ENCODE data around the gene ADAMTSL3. TPM values are rescaled to one million over a fixed set of nuclear protein-coding genes. Genes with fewer than 3 reads are reported as not detected.

Gene ADAMTSL3
- polyA plus RNA-seq, 1 of the 3 experiments (the other 2 are of a cell fraction): 0.02 TPM

- TF ChIP-seq EP300 (IDR thresholded peaks at IDR 0.05; ENCODE audit: borderline replicate concordance in 1 of 2, low read depth in 1 of 2, low read length in 1 of 2) (no peak), JUND (IDR thresholded peaks at IDR 0.05) (no peak), RCOR1 (IDR thresholded peaks at IDR 0.05; ENCODE audit: low read length) (no peak), SMC3 (IDR thresholded peaks at IDR 0.05; ENCODE audit: low read depth, low read length) (no peak), FOXJ3 (CRISPR knock-in tag; IDR thresholded peaks at IDR 0.05) (no peak), RAD21 (IDR thresholded peaks at IDR 0.05; ENCODE audit: low read length) (no peak), CTCF (IDR thresholded peaks at IDR 0.05) (no peak), RXRA (IDR thresholded peaks at IDR 0.05; ENCODE audit: borderline replicate concordance, low read depth) (no peak), TAF1 (IDR thresholded peaks at IDR 0.05; ENCODE audit: borderline replicate concordance, low read depth, low read length) (no peak), NRF1 (IDR thresholded peaks at IDR 0.05; ENCODE audit: low read depth, low read length) (no peak), EZH2phosphoT487 (IDR thresholded peaks at IDR 0.05; ENCODE audit: borderline replicate concordance, low read depth) (no peak)
- TF ChIP-seq, protein P1, sequence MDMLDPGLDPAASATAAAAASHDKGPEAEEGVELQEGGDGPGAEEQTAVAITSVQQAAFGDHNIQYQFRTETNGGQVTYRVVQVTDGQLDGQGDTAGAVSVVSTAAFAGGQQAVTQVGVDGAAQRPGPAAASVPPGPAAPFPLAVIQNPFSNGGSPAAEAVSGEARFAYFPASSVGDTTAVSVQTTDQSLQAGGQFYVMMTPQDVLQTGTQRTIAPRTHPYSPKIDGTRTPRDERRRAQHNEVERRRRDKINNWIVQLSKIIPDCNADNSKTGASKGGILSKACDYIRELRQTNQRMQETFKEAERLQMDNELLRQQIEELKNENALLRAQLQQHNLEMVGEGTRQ (IDR thresholded peaks at IDR 0.05; ENCODE audit: borderline replicate concordance, low read depth, low read length): no peak
- no peaks in the 10 kb centered on the region for H4K20me1 ChIP-seq (ENCODE audit: insufficient read depth)
- H3K9me2 ChIP-seq: no peaks in the 10 kb centered on the region
- no peak overlapping the region for H3K4me3 ChIP-seq (ENCODE audit: low read depth in 2 of 2, low read length in 1 of 2)
- no peaks in the 10 kb centered on the region; the same call in 1 of the 2 replicates for H3K27me3 ChIP-seq (ENCODE audit: insufficient read depth)
- whole genome bisulfite sequencing (ENCODE audit: low lambda C conversion rate): 29% methylated on average over 1 of the region's 2 CpGs
- no peak overlapping the region for H2AFZ ChIP-seq (ENCODE audit: low read depth)
- H3K9me3 ChIP-seq: no peaks in the 10 kb centered on the region
- H3F3A ChIP-seq (replicated peaks; ENCODE audit: insufficient read depth): no peaks in the 10 kb centered on the region
- no peak overlapping the region for H3K9ac ChIP-seq
- no peak overlapping the region for H3K4me2 ChIP-seq
- no peaks in the 10 kb centered on the region for H3K36me3 ChIP-seq (replicated peaks in 1 of 2; ENCODE audit: control insufficient read depth in 1 of 2, insufficient read depth in 2 of 2, low read length in 1 of 2)
- DNase-seq: no peak
- CTCF ChIA-PET: interaction anchor here (1.1 kb wide), 1 partner anchor 53 kb away, joined by 3 read pairs; no protein-coding TSS in a partner anchor
- H3K27ac ChIP-seq (ENCODE audit: low read depth in 2 of 2, low read length in 1 of 2): no peak overlapping the region
- no peaks in the 10 kb centered on the region for H3K4me1 ChIP-seq (ENCODE audit: control insufficient read depth in 1 of 2, insufficient read depth in 2 of 2, low read depth in 1 of 2, low read length in 1 of 2)
- POLR2A ChIA-PET: no interaction called here
- H3K79me2 ChIP-seq (ENCODE audit: insufficient read depth): no peaks in the 10 kb centered on the region
Observed at GRCh38 chr15:83612898-83613635, 40.9 kb upstream of the ADAMTSL3 start.

DNA sequence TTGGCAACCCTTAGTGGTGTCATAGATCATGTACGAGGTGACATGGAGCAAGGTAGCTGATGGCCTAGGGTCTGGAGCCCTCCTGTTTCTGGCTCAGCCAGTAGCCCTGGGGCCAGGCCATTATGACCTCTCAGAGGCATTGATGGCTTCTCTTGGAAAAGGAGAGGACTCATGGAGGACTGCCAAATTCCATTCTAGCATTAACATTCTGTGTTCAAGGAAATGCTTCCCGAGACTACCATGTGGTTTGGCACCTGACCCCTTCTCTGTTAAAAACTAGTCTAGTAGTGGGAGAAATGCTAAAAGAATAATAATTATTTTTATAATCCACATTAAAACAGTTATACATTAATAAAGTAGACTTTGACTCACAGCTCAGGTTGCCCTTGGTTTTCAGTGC lies 40.2 kb upstream of the ADAMTSL3 start:
- H3K4me1 ChIP-seq (ENCODE audit: control insufficient read depth in 1 of 2, insufficient read depth in 2 of 2, low read depth in 1 of 2, low read length in 1 of 2): no peaks in the 10 kb centered on the region
- H3K27ac ChIP-seq (ENCODE audit: low read depth in 2 of 2, low read length in 1 of 2): no peak overlapping the region
- ChIA-PET CTCF (no interaction called here), POLR2A (no interaction called here)
- H3K9ac ChIP-seq: no peak overlapping the region
- no peaks in the 10 kb centered on the region for H3K9me2 ChIP-seq
- H3F3A ChIP-seq (replicated peaks; ENCODE audit: insufficient read depth): no peaks in the 10 kb centered on the region
- H3K27me3 ChIP-seq (ENCODE audit: insufficient read depth): no peaks in the 10 kb centered on the region; the same call in 1 of the 2 replicates
- no peaks in the 10 kb centered on the region for H3K79me2 ChIP-seq (ENCODE audit: insufficient read depth)
- no peak overlapping the region for H2AFZ ChIP-seq (ENCODE audit: low read depth)
- TF ChIP-seq MEF2A (IDR thresholded peaks at IDR 0.05; ENCODE audit: borderline replicate concordance, low read depth) (no peak), REST (IDR thresholded peaks at IDR 0.05; ENCODE audit: low read depth, low read length) (no peak), MXI1 (IDR thresholded peaks at IDR 0.05; ENCODE audit: low read depth, low read length) (no peak), EP300 (IDR thresholded peaks at IDR 0.05; ENCODE audit: borderline replicate concordance in 1 of 2, low read depth in 1 of 2, low read length in 1 of 2) (no peak), MAX (IDR thresholded peaks at IDR 0.05; ENCODE audit: low read depth) (no peak), SIN3A (IDR thresholded peaks at IDR 0.05; ENCODE audit: borderline replicate concordance, low read depth, low read length) (no peak)
- TF ChIP-seq, protein P2, sequence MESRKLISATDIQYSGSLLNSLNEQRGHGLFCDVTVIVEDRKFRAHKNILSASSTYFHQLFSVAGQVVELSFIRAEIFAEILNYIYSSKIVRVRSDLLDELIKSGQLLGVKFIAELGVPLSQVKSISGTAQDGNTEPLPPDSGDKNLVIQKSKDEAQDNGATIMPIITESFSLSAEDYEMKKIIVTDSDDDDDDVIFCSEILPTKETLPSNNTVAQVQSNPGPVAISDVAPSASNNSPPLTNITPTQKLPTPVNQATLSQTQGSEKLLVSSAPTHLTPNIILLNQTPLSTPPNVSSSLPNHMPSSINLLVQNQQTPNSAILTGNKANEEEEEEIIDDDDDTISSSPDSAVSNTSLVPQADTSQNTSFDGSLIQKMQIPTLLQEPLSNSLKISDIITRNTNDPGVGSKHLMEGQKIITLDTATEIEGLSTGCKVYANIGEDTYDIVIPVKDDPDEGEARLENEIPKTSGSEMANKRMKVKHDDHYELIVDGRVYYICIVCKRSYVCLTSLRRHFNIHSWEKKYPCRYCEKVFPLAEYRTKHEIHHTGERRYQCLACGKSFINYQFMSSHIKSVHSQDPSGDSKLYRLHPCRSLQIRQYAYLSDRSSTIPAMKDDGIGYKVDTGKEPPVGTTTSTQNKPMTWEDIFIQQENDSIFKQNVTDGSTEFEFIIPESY (IDR thresholded peaks at IDR 0.05; ENCODE audit: borderline replicate concordance, low read depth): no peak
- no peak overlapping the region for H3K4me2 ChIP-seq
- no peaks in the 10 kb centered on the region for H4K20me1 ChIP-seq (ENCODE audit: insufficient read depth)
- no peak overlapping the region for H3K4me3 ChIP-seq (ENCODE audit: low read depth in 2 of 2, low read length in 1 of 2)
- H3K36me3 ChIP-seq (replicated peaks in 1 of 2; ENCODE audit: control insufficient read depth in 1 of 2, insufficient read depth in 2 of 2, low read length in 1 of 2): no peaks in the 10 kb centered on the region
- H3K9me3 ChIP-seq: no peaks in the 10 kb centered on the region
- no peak for DNase-seq
- 0% methylated on average over 2 of the region's 2 CpGs for WGBS (ENCODE audit: low lambda C conversion rate)

All from SK-N-SH (cell line).